ENCODE measurements around the gene SBF2.
A peak's percentile ranks its signal among the peaks of the same experiment; 100 is the strongest.
"Not testable (repeated sequence)": the region's sequence is repeated elsewhere in the genome, so short reads cannot be mapped to it uniquely, and the experiment has no call there.

SBF2 gene

DNA sequence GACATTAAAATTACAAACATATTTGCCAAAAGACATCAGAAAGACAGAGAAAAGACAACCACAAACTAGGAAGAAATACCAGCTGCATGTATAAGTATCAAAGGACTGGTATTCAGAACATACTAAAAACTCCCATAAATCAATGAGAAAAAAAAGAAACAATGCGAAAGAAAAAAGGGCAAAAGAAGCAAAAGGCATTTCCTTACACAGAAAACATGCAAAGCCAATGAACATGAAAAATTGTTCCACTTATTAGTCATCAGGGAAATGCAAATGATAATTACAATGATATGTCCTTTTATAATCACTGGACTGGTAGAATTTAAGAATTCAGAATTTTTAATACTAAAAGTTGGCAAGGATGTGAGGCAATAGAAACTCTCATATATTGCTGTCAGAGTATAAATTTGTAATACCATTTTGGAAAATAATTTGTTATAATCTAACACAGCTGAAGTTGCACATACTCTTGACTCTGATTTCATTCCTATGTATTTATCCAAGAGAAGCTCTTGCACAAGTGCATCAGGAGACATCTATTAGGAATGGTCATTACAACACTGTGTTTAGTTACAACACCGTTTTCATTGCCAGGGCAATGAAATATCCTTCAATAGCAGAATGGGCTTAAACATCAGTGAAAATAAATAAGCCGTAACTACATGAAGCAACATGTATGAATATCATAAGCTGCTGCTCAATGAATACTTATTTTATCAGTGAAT lies 350.5 kb downstream of the SBF2 start:
- DNase-seq: no peak

DNA sequence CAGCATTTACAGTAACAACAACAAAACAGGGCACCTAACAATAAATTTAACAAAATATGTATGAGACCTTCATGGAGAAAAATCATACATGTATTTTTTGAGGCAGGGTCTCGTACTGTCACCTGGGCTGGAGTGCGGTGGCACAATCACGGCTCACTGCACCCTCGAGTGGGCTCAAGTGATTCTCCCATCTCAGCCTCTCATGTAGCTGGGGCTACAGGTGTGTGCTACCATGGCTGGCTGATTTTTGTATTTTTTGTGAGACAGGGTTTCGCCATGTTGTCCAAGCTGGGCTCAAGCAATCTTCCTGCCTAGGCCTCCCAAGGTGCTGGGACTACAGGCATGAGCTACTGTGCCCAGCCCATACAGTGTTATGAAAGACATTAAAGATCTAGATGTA lies 352.0 kb downstream of the SBF2 start:
- peak; percentile 25 for DNase-seq

DNA sequence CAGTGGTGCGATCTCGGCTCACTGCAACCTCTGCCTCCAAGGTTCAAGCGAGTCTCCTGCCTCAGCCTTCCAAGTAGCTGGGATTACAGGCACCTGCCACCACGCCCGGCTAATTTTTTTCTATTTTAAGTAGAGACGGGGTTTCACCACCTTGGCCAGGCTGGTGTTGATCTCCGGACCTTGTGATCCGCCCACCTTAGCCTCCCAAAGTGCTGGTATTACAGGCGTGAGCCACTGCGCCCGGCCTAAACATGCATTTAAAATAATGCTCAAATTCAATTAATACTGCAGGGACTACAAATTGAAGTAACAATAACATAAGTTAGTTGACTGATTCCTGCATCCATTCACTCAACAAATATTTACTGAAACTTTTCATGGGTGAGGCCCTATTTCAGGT lies 354.9 kb downstream of the SBF2 start:
- DNase-seq: not testable (repeated sequence)

DNA sequence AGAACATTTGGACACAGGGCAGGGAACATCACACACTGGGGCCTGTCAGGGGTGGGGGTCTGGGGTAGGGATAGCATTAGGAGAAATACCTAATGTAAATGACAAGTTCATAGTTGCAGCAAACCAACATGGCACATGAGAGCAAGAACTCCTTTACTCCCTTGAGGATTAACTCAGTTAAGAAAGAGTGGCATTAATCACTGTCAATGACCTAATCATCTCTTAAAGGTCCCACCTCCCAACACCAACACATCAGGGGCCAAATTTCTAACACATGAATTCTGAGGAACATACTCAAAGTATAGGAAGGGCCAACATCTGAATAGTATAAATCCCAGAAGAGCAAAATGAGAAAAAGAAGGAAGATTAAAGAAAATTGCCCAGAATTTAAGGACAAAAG lies 357.3 kb downstream of the SBF2 start:
- no peak for DNase-seq

DNA sequence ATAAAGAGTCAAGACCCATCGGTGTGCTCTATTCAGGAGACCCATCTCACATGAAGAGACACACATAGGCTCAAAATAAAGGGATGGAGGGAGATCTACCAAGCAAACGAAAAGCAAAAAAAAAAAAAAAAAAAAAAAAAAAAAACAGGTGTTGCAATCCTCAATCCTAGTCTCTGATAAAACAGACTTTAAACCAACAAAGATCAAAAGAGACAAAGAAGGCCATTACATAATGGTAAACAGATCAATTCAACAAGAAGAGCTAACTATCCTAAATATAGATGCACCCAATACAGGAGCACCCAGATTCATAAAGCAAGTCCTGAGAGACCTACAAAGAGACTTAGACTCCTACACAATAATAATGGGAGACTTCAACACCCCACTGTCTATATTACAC lies 361.2 kb downstream of the SBF2 start:
- not testable (repeated sequence) for DNase-seq

DNA sequence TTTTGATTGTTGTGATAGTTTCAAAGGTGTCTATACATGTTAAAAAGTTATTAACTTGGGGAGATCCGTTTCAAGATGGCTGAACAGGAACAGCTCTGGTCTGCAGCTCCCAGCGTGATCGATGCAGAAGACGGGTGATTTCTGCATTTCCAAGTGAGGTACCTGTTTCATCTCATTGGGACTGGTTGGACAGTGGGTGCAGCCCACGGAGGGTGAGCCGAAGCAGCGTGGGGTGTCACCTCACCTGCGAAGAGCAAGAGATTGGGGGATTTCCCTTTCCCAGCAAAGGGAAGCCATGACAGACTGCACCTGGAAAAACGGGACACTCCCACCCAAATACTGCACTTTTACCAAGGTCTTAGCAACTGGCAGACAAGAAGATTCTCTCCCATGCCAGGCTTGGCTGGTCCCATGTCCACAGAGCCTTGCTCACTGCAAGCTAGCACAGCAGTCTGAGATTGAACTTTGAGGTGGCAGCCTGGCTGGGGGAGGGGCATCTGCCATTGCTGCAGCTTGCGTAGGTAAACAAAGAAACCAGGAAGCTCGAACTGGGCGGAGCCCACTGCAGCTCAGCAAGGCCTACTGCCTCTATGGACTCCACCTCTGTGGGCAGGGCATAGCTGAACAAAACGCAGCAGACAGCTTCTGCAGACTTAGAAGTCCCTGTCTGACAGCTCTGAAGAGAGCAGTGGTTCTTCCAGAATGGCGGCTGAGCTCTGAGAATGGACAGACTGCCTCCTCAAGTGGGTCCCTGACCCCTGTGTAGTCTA lies 363.3 kb downstream of the SBF2 start:
- DNase-seq: peak; percentile 81

DNA sequence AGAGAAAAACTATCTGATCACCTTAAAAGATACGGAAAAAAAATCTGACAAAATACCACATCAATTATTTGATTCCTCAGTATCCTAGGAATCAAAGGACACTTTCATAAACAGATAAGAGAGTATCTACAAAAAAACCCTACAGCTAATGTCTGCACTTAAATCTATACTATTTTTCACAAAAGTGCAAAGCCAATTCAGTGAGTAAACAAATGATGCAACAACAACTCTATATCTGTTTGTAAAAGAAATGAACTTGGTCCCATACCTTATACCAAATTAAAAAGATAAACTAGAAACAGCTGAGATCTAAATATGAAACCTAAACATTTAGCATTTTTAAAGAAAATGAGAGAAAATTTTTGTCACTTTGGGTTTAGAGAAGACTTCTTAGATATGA lies 366.3 kb downstream of the SBF2 start:
- DNase-seq: no peak

DNA sequence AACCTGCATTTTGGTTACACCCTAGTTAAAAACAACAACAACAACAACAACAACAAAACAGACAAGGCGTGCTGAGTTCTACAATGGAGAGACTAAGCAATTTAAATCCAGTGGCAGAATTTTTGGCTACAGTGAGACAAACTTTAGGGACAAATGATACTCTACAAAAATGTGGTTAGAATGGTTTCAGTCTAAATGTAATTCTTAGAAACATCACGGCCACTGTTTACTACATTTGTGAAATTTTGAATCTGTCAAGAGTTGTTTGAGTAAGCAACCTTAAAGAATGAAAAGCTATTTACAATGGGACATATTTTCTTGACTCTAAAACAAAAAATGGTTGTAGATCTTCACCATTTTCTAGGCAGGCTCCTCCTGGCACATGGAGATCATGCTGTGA lies 370.7 kb downstream of the SBF2 start:
- no peak for DNase-seq

DNA sequence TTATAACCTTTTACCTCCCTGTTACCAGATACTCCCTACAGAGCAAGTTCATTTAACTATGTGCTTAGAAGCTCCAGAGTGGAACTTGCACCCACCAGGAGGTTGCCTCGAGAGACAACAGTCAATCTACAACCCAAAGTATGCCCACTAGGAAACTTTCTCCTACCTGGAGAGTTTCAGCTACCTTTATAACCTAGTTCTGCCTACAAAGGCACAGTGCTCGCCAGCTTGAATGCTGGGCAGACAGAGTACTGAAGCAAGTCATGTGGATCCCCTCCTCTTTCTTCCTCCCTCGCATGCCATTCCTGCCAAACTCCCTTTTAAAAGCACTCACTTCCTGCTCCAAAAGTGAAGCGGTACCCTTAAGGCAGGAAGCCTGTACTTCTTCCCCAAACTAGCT lies 371.2 kb downstream of the SBF2 start:
- no peak for DNase-seq

DNA sequence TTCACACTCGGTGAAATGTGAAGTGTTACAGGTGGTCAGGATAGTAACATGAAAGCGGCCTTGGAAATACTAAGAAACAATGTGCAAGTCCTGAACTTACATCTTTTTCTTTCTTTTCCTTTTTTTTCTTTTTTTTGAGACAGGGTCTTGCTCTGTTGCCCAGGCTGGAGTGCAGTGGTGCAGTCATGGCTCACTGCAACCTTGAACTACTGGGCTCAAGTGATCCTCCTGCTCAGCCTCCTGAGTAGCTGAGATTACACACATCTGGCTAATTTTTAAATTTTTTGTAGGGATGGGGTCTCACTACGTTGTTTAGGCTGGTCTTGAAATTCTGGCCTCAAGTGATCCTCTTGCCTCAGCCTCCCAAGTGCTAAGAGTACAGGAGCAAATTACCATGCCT lies 377.5 kb downstream of the SBF2 start:
- DNase-seq: no peak

DNA sequence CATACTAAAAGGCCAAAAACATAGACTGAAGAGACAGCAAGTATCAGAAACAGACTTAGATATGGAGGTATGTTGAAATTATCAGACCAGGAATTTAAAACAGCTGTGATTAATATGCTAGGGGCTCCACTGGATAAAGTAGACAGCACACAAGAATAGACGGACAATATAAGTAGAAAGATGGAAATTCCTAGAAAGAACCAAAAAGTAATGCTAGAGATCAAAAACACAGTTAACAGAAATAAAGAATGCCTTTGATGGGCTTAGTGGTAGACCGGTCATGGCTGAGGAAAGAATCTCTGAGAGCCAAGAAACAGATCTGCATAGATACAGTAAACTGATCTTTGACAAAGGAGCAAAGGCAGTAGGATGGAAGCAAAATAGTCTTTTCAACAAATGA lies 380.0 kb downstream of the SBF2 start:
- DNase-seq: no peak

DNA sequence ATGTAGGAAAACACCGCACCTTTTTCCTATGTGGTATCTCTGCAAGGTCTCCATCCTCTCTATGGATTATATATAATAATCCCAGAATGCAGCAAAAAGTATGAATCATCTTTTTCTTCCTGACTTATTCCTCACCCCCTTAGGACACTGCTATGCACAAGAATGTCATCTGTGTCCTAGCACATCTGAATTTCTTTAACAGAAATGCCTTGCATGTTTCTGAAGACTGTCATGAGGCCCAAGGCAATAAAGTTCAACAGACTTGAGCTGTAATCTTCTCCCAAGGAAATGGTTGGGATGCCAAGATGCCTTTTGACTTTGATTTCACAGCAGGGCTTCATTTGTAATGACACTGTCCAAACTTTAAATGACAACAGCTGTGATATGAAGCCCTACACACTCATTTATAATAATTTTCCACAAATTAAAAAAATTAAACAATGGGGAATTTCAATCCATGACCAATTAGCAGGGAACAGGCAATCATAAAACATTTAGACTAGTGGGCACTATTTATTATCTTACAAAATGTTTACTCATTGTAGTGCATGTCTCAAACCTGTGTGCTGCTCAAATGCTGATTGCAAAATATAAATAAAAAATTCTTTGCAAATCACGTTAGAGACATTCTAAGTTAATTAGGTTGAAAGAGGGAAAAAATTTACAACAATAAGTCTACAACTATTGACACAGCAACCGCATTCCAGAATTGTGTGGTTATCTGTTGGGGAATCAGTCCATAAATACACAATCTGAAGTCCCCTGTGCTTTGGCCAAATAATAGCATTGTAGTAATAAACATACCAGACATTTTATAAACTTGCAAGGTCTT lies 387.8 kb downstream of the SBF2 start:
- DNase-seq: no peak

DNA sequence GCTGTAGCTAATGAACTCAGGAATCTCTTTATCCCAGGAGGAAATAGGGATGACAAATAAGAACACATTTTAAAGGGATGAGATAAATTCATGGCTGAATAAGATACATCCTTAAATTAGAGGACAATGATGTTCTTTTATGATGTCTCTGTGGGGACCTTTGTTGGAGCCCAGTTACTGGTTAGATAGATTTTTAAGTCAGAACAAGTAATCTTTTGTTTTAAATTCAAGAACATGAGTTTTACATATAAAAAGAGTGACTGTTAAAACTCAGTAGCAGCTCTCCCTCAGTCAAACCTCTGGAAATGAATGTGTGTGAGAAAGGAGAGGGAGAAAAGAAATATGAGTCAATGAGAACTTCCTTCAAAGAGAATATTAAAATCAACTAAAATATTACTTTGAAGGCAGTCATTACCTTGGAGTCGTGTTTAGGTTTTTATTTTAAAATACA lies 388.5 kb downstream of the SBF2 start:
- DNase-seq: no peak

DNA sequence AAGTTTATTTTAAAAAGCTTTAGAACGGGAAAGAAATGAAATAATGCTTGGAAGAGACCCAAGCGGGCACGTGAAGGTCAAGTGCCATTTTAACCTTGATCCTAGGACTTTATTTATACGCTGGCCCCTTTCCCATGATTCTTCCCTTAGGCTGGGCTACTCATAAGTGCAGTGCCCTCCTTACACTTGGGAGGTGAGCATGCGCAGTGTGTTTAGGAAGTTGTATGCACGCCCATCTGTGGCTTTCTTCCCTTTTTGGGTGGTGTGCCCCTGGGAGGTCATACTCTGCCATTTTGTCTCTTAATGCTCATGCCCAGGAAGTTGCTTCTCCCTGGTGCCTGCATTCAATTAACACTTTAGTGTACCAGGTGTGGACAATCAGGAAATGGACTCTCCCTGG lies 390.4 kb downstream of the SBF2 start:
- no peak for DNase-seq

DNA sequence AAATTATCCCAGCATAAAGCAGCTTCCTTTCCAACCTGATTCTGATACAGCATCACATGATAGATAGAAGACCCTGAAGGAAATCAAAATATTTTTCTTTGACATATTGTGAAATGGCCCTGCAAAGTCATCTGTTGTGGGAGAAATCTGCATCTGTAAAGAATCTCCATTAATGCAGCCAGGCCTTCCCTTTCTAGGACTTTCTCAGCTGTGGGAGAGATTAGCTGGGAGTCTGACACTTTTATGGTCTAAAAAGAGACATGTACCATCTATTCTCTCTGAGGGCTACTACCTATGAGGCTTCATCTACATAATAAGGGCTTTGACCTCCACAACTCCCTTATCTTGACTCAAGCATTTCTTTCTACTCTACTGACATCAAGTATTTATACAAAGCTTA lies 392.1 kb downstream of the SBF2 start:
- DNase-seq: no peak

DNA sequence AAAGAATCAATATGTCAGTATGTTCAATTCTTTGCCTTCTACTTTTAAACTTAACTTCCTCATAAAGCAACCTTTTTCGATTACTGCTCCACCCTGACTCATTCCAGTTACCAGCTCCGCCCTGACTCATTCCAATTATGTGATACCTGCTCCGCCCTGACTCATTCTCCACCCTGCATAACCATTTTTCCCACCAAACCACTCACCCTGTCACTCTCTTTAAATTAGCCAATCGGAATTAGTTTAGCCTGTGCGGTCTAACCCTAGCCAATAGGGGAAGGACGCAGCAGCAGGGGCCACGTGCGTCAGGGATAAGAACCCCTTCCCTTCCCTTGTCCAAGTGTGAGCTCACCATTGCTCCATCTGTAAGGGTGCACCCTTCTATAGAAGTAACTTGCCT lies 393.8 kb downstream of the SBF2 start:
- not testable (repeated sequence) for DNase-seq

DNA sequence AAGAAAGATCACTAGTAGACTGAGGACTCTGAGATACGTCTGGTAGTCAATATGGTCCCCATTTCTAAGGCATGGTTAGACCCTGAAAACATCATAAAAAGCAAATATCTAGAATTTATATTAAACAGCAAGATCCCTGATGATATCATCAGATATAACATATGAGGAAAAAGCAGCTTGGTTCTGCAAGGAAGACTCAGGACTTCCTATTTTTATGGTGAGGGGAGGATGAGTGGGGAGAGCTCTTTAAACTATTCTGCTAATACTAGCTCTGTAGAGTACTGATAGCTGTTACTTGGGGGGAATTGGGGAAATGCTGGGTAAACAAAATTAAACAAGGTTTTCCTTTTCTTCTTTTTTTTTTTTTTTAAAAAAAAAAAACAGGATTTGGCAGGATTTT lies 394.3 kb downstream of the SBF2 start:
- DNase-seq: no peak

DNA sequence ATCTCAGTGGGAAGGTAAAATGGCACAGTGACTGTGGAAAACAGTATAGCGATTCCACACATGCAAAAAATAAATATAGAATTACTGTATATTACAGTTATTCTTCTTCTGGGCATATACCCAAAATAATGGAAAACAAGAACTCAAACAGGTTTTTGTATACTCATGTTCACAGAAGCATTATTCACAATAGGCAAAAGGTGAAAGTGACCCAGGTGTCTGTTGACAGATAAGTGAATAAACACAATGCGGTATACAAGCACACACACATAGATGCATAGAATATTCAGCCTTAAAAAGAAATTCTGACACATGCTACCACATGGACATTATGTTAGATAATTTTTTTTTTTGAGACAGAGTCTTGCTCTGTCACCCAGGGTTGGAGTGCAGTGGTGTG lies 397.1 kb downstream of the SBF2 start:
- DNase-seq: no peak

DNA sequence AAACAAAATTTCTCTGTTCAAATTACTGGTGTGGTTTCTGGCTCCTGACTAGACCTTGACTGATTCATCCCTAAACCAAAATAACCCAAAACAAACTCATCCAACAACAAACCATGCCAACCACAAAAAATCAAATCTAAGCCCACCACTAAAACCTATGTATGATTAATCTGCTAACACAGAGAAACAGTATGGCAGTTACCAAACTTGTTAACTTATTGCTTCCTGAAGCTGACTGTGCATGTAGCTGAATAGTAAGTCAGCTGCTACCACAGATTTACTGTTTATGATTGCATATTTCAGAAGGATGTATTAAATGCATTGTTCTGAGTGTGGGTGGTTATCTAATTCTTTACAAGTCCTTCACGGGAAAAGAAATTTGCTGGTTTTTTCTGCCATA lies 399.0 kb downstream of the SBF2 start:
- DNase-seq: no peak

DNA sequence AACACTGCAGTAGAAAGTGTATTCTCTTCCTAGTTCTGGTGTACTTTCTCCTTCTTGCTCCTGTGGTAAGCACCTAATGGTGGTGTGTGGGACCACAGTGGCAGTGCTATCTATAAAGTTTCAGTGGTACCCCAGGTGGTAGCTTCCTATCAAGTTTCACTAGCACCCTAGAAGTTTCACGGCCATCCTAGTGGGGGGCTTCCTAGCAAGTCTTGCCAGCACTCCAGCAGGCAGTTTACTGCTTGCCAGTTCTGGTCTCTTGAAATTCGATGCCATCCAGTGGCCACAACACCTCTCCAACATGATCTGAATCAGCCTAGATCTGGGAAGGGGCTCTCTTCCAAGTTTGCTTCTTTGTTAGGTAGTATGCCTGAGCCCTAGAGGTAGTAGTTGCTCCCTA lies 400.5 kb downstream of the SBF2 start:
- DNase-seq: no peak

DNA sequence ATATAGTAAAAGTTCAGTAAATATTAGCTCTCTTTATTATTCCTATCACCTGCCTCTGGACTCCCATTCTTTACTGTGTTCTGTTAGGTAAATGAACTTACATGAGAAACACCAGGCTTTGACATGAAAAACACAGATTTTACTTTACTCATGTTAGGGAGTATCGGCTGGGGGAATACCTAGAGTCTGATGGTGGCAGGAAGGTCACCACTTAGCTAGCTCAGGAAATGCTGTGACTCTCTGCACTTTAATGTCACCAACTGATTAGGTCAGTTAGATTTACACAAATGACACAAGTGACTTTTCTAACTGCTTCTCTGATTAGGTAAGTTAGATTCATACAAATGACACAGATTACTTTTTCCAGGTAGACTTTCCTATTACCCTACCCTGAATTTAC lies 405.1 kb downstream of the SBF2 start:
- DNase-seq: no peak

DNA sequence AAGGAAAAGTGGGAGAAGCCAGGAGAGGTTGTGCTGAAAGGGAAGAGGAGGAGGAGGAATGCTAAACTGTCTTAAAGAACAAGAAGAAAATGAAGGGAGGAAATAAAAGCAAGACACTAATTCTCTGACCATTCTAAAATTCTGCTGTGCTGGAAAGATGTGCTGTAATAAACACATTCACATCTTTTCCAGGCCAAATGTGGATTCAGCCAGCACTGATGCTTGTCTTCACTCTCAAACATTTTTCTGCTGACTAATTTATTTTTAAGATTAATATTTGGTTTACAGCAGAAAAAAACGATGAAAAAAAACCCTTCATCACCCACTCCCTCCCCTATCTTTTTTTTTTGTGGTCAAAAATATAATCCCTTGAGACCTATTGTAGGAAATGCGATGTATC lies 406.5 kb downstream of the SBF2 start:
- DNase-seq: no peak

DNA sequence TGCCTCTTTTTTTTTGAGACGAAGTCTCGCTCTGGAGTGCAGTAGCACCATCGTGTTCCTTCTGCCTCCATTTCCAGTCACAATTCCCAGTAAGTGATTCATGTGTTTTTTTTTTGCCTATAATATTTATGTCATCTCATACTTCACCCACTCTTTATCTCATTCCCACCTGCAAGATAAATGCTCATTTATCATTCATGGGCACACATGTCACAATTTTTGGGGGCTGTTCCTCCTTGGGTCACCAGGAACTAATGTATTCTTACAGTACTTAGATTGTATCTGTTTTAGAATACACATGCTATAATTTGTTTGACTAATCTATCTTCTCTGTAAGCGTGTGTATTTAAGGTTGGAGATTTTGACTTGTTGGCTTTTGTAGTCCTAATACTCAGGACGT lies 407.4 kb downstream of the SBF2 start:
- DNase-seq: no peak

DNA sequence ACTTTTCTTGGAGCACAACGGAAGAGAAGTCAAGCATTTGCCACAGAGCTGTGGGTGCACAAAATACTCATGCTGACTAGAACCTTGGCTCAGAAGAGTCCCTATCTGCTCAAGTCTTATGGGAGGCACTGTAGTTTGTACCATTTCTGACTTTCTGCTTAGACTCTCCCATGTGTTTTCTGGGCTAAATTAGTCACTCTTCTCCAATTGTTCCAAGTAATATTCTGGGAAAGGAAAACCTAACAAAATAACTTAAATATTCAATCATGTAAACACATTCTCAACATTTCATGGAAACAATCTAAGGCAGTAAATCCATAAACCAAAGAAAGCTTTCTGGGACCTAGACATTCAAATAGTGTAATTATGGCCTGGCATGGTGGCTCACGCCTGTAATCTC lies 409.4 kb downstream of the SBF2 start:
- DNase-seq: no peak
